HepG2 (cell line): ENCODE results near the gene MTX2. TPM values are rescaled to one million over a fixed set of nuclear protein-coding genes. Genes with fewer than 3 reads are reported as not detected.
A peak's percentile ranks its signal among the peaks of the same experiment; 100 is the strongest.

Experiments used
- ATRX ChIP-seq: sonication (generic); formaldehyde crosslinking; IDR thresholded peaks from 2 replicates; pipeline ENCODE4 v1.4.0; 2020; ENCODE audit warnings: missing genetic modification reagents, borderline replicate concordance
- BRCA1 ChIP-seq: sonication (generic); formaldehyde crosslinking; IDR thresholded peaks from 2 replicates; pipeline ENCODE4 v1.4.0; 2020; ENCODE audit warnings: missing genetic modification reagents
- GATAD2A ChIP-seq: IDR thresholded peaks from 2 replicates; pipeline ENCODE4 v1.6.1; 2016
- JDP2 ChIP-seq: sonication (generic); formaldehyde crosslinking; IDR thresholded peaks from 2 replicates; pipeline ENCODE4 v1.8.1; 2022; ENCODE audit warnings: missing genetic modification reagents, borderline replicate concordance
- MED1 ChIP-seq: sonication (generic); formaldehyde crosslinking; IDR thresholded peaks from 2 replicates; pipeline ENCODE4 v1.4.0; 2020; ENCODE audit warnings: missing genetic modification reagents
- NAIF1 ChIP-seq: sonication (generic); formaldehyde crosslinking; IDR thresholded peaks from 2 replicates; pipeline ENCODE4 v1.5.0; 2020; ENCODE audit warnings: mild to moderate bottlenecking, missing genetic modification reagents, borderline replicate concordance
- NFIC ChIP-seq: IDR thresholded peaks from 2 replicates; pipeline ENCODE4 v1.6.1; 2012; ENCODE audit warnings: mild to moderate bottlenecking, low read length, inconsistent platforms
- POGZ ChIP-seq: sonication (generic); formaldehyde crosslinking; IDR thresholded peaks from 2 replicates; pipeline ENCODE4 v1.4.0; 2020; ENCODE audit warnings: mild to moderate bottlenecking, missing genetic modification reagents
- PPARG ChIP-seq: conservative IDR thresholded peaks from 2 replicates; pipeline ENCODE4 v1.6.1; 2016; ENCODE audit warnings: missing biosample characterization, missing genetic modification reagents
- PRPF4 ChIP-seq: fragments of 200-400 bp; formaldehyde crosslinking; IDR thresholded peaks from 2 replicates; pipeline ENCODE4 v1.6.1; 2016; ENCODE audit warnings: low read length, low read depth; ENCODE audit not compliant: poor library complexity, severe bottlenecking
- RARA ChIP-seq: IDR thresholded peaks from 2 replicates; pipeline ENCODE4 v1.6.1; 2016; ENCODE audit warnings: missing genetic modification reagents, missing compliant biosample characterization
- RCOR2 ChIP-seq: IDR thresholded peaks from 2 replicates; pipeline ENCODE4 v1.6.1; 2016; ENCODE audit warnings: missing biosample characterization, missing genetic modification reagents
- ZBTB20 ChIP-seq: sonication (generic); formaldehyde crosslinking; IDR thresholded peaks from 2 replicates; pipeline ENCODE4 v1.8.1; 2023; ENCODE audit warnings: missing genetic modification reagents, low read depth, mild to moderate bottlenecking, borderline replicate concordance
- ZNF317 ChIP-seq: sonication (generic); formaldehyde crosslinking; IDR thresholded peaks from 2 replicates; pipeline ENCODE4 v1.5.0; 2020; ENCODE audit warnings: mild to moderate bottlenecking, missing genetic modification reagents
- ZNF816 ChIP-seq: sonication (generic); formaldehyde crosslinking; IDR thresholded peaks from 2 replicates; pipeline ENCODE4 v1.8.0; 2022; ENCODE audit warnings: missing genetic modification reagents, mild to moderate bottlenecking, borderline replicate concordance
- polyA plus RNA-seq, 8 experiments: library from polyadenylated mRNA; depleted of rRNA in 3 of 8; stranded (reverse) in 7 of 8; unstranded in 1 of 8; fragments of >200 nt; fragmentation: Illumina TruSeq in 4 of 8; extraction: Trizol in 4 of 8; gene quantifications; 2 replicates each; pipeline versions ENCODE4 v1.2.1 to v1.2.3, GENCODE V29; 2011 to 2016; ENCODE audit warnings: low read depth in 4 of 8, missing spikeins in 1 of 8, mixed read lengths in 1 of 8; ENCODE audit not compliant: insufficient read depth in 1 of 8
- total RNA-seq, 5 experiments: library from RNA; depleted of rRNA; stranded (reverse); fragments of >200 nt; fragmentation: Illumina TruSeq; extraction: Trizol; gene quantifications; 2 replicates each; pipeline ENCODE4 v1.2.3, GENCODE V29; 2016; ENCODE audit warnings: low read depth in 1 of 5
- TF ChIP-seq, protein P1 (sequence below): IDR thresholded peaks from 2 replicates; pipeline ENCODE4 v1.6.1; 2018; ENCODE audit warnings: missing genetic modification reagents
- TF ChIP-seq, protein P2 (sequence below): sonication (generic); formaldehyde crosslinking; IDR thresholded peaks from 2 replicates; pipeline ENCODE4 v1.4.0; 2020; ENCODE audit warnings: missing genetic modification reagents, borderline replicate concordance
- TF ChIP-seq, protein P3 (sequence below): sonication (generic); formaldehyde crosslinking; IDR thresholded peaks from 2 replicates; pipeline ENCODE4 v1.4.0; 2020; ENCODE audit warnings: missing genetic modification reagents
- TF ChIP-seq, protein P4 (sequence below): sonication (generic); formaldehyde crosslinking; conservative IDR thresholded peaks from 2 replicates; pipeline ENCODE4 v1.4.0; 2020; ENCODE audit warnings: missing genetic modification reagents
- TF ChIP-seq, protein P5 (sequence below): sonication (generic); formaldehyde crosslinking; conservative IDR thresholded peaks from 2 replicates; pipeline ENCODE4 v1.4.0; 2020; ENCODE audit warnings: mild to moderate bottlenecking, missing genetic modification reagents, moderate library complexity

MTX2 gene
- total and polyA plus RNA-seq, 2 of the 13 experiments (the other 11 are each of a cell fraction or from before 2014, with no cell fraction given) = 58.1 to 75.7 TPM

DNA sequence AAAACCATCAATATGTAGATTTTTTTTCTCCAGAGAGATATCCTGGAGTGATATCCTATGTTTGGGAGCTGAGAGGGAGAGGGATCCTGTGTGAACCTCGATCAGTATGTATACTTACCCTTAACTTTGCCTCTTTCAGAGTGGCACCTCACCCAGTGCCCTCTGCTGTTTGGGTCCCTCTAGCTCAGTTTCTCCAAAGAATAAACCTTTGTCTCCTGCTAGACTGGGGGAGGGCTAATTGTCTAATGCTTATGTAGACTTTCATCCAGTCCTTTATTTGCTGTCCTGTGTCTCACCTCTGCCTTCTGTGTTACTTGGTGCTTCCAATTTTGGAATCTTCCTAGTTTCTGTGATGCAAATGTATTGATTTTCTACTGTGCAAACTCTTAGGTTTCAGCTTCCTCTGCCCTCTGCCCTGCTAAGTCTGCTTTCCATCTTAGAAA is 48.4 kb downstream of the MTX2 start (continued):
- no peak for TF ChIP-seq PRPF4
- TF ChIP-seq, protein P1, sequence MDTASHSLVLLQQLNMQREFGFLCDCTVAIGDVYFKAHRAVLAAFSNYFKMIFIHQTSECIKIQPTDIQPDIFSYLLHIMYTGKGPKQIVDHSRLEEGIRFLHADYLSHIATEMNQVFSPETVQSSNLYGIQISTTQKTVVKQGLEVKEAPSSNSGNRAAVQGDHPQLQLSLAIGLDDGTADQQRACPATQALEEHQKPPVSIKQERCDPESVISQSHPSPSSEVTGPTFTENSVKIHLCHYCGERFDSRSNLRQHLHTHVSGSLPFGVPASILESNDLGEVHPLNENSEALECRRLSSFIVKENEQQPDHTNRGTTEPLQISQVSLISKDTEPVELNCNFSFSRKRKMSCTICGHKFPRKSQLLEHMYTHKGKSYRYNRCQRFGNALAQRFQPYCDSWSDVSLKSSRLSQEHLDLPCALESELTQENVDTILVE (CRISPR knock-in tag) = 0 out of 2 replicates have a peak, but pooled peaks have one; percentile 14
- TF ChIP-seq, protein P2, sequence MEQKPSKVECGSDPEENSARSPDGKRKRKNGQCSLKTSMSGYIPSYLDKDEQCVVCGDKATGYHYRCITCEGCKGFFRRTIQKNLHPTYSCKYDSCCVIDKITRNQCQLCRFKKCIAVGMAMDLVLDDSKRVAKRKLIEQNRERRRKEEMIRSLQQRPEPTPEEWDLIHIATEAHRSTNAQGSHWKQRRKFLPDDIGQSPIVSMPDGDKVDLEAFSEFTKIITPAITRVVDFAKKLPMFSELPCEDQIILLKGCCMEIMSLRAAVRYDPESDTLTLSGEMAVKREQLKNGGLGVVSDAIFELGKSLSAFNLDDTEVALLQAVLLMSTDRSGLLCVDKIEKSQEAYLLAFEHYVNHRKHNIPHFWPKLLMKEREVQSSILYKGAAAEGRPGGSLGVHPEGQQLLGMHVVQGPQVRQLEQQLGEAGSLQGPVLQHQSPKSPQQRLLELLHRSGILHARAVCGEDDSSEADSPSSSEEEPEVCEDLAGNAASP = peak; percentile 31; the same call in 1 of the 2 replicates
- TF ChIP-seq MED1 = peak; percentile 25; the same call in 1 of the 2 replicates
- TF ChIP-seq, protein P3, sequence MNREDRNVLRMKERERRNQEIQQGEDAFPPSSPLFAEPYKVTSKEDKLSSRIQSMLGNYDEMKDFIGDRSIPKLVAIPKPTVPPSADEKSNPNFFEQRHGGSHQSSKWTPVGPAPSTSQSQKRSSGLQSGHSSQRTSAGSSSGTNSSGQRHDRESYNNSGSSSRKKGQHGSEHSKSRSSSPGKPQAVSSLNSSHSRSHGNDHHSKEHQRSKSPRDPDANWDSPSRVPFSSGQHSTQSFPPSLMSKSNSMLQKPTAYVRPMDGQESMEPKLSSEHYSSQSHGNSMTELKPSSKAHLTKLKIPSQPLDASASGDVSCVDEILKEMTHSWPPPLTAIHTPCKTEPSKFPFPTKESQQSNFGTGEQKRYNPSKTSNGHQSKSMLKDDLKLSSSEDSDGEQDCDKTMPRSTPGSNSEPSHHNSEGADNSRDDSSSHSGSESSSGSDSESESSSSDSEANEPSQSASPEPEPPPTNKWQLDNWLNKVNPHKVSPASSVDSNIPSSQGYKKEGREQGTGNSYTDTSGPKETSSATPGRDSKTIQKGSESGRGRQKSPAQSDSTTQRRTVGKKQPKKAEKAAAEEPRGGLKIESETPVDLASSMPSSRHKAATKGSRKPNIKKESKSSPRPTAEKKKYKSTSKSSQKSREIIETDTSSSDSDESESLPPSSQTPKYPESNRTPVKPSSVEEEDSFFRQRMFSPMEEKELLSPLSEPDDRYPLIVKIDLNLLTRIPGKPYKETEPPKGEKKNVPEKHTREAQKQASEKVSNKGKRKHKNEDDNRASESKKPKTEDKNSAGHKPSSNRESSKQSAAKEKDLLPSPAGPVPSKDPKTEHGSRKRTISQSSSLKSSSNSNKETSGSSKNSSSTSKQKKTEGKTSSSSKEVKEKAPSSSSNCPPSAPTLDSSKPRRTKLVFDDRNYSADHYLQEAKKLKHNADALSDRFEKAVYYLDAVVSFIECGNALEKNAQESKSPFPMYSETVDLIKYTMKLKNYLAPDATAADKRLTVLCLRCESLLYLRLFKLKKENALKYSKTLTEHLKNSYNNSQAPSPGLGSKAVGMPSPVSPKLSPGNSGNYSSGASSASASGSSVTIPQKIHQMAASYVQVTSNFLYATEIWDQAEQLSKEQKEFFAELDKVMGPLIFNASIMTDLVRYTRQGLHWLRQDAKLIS (CRISPR knock-in tag) = no peak
- TF ChIP-seq, protein P4, sequence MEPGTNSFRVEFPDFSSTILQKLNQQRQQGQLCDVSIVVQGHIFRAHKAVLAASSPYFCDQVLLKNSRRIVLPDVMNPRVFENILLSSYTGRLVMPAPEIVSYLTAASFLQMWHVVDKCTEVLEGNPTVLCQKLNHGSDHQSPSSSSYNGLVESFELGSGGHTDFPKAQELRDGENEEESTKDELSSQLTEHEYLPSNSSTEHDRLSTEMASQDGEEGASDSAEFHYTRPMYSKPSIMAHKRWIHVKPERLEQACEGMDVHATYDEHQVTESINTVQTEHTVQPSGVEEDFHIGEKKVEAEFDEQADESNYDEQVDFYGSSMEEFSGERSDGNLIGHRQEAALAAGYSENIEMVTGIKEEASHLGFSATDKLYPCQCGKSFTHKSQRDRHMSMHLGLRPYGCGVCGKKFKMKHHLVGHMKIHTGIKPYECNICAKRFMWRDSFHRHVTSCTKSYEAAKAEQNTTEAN (CRISPR knock-in tag) = no peak
- TF ChIP-seq, protein P5, sequence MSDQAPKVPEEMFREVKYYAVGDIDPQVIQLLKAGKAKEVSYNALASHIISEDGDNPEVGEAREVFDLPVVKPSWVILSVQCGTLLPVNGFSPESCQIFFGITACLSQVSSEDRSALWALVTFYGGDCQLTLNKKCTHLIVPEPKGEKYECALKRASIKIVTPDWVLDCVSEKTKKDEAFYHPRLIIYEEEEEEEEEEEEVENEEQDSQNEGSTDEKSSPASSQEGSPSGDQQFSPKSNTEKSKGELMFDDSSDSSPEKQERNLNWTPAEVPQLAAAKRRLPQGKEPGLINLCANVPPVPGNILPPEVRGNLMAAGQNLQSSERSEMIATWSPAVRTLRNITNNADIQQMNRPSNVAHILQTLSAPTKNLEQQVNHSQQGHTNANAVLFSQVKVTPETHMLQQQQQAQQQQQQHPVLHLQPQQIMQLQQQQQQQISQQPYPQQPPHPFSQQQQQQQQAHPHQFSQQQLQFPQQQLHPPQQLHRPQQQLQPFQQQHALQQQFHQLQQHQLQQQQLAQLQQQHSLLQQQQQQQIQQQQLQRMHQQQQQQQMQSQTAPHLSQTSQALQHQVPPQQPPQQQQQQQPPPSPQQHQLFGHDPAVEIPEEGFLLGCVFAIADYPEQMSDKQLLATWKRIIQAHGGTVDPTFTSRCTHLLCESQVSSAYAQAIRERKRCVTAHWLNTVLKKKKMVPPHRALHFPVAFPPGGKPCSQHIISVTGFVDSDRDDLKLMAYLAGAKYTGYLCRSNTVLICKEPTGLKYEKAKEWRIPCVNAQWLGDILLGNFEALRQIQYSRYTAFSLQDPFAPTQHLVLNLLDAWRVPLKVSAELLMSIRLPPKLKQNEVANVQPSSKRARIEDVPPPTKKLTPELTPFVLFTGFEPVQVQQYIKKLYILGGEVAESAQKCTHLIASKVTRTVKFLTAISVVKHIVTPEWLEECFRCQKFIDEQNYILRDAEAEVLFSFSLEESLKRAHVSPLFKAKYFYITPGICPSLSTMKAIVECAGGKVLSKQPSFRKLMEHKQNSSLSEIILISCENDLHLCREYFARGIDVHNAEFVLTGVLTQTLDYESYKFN = peak; percentile 73
- TF ChIP-seq BRCA1 (CRISPR knock-in tag) = no peak
- TF ChIP-seq ATRX = no peak
- TF ChIP-seq PPARG (CRISPR knock-in tag) = peak; percentile 97
- peak; percentile 83 for TF ChIP-seq RARA (CRISPR knock-in tag)
- TF ChIP-seq NAIF1 (CRISPR knock-in tag) = no peak
- TF ChIP-seq GATAD2A (CRISPR knock-in tag) = peak; percentile 70
- TF ChIP-seq NFIC = 0 out of 2 replicates have a peak, but pooled peaks have one; percentile 61
- TF ChIP-seq ZBTB20 (CRISPR knock-in tag) = no peak
- TF ChIP-seq RCOR2 = peak; percentile 79; the same call in 1 of the 2 replicates
- TF ChIP-seq POGZ (CRISPR knock-in tag) = 0 out of 2 replicates have a peak, but pooled peaks have one; percentile 18
- no peak for TF ChIP-seq ZNF317 (CRISPR knock-in tag)
- TF ChIP-seq ZNF816 (CRISPR knock-in tag) = 0 out of 2 replicates have a peak, but pooled peaks have one; percentile 63
- TF ChIP-seq JDP2 (CRISPR knock-in tag) = no peak
